Right lobe of liver (tissue), 6 donors: Measurements from ENCODE around the gene MTM1. TPM values are rescaled to one million over a fixed set of nuclear protein-coding genes. Genes with fewer than 3 reads are reported as not detected.
A peak's percentile ranks its signal among the peaks of the same experiment; 100 is the strongest.

Experiments used
- ATAC-seq, 4 donors: fragments of 200-7000 bp; cut with Tn5 transposase; one replicate each; pipeline ENCODE4 v1.9.1; 2020; ENCODE audit warnings: mild to moderate bottlenecking in 4 of 4, moderate library complexity in 4 of 4
- DNase-seq, 3 donors: peaks; one replicate each; pipeline ENCODE4 v3.0.0-alpha.2; 2020
- H3K27ac ChIP-seq, 3 donors: fragments of 200-600 bp; one replicate each; pipeline ENCODE4 v1.8.0; 2022
- H3K27me3 ChIP-seq, 2 donors: fragments of 200-600 bp; one replicate each; pipeline ENCODE4 v1.8.0; 2022
- H3K36me3 ChIP-seq, 4 donors: fragments of 200-600 bp; sonication (generic) in 1 of 4; one replicate each; pipeline versions ENCODE4 v1.5.1 to v1.8.0; 2017 to 2022; ENCODE audit warnings: control low read depth in 1 of 4
- H3K4me1 ChIP-seq, 4 donors: fragments of 200-600 bp; sonication (generic) in 1 of 4; one replicate each; pipeline versions ENCODE4 v1.5.1 to v1.8.0; 2017 to 2022; ENCODE audit warnings: control low read depth in 1 of 4
- H3K4me3 ChIP-seq, 3 donors: fragments of 200-600 bp; one replicate each; pipeline ENCODE4 v1.8.0; 2022
- H3K9me3 ChIP-seq, 4 donors: fragments of 200-600 bp; sonication (generic) in 1 of 4; one replicate each; pipeline versions ENCODE4 v1.5.1 to v1.8.0; 2017 to 2022; ENCODE audit warnings: control low read depth in 1 of 4
- CTCF ChIP-seq, 4 donors: fragments of 200-600 bp in 3 of 4; fragments of 450-650 bp in 1 of 4; IDR thresholded peaks; one replicate each; pipeline versions ENCODE4 v1.5.1 to v1.8.0; 2016 to 2022; ENCODE audit warnings: antibody characterized with exemption in 4 of 4, mild to moderate bottlenecking in 2 of 4
- POLR2A ChIP-seq: fragments of 450-650 bp; IDR thresholded peaks from one replicate; pipeline ENCODE4 v1.6.1; 2017; ENCODE audit warnings: antibody characterized with exemption, mild to moderate bottlenecking
- WGBS: methylation state at CpG from one replicate; pipeline ENCODE4 v1.1.6; 2018; ENCODE audit warnings: low coverage, low lambda C conversion rate; ENCODE audit not compliant: insufficient coverage; ENCODE audit errors: missing lambda C conversion rate; 5-methylcytosine and 5-hydroxymethylcytosine counted together
- intact Hi-C, 2 donors: fragments of 100-400 bp; cut with DNase I; formaldehyde crosslinking; loops; one replicate each; pipeline versions ENCODE4 v1.11.2 to v1.14.1; 2022
- long read RNA-seq: library from polyadenylated mRNA; unstranded; transcript quantifications from one replicate; pipeline ENCODE4 v2.0.0, GENCODE V29; 2019
- total RNA-seq, 6 experiments: library from RNA; depleted of rRNA in 2 of 6; stranded (reverse); fragments of >200 nt in 2 of 6; fragmentation: NEBNext Ultra II Directional in 3 of 6; extraction: Animal tissue kit (Norgen Biotek cat#: 25700) in 3 of 6; gene quantifications; one replicate each; pipeline versions ENCODE4 v1.1.0 to v1.2.4, GENCODE V29; 2016 to 2023
- donor health status: DM: no; HTN: yes; CAD: no.
- donor health status: DM: no; HTN: no; CAD: no.
- donor health status: DM: no; HTN: no; CAD: no.
- donor health status: DM: no; HTN: yes; CAD: no.
- donor health status: DM: no; HTN: yes; CAD: no.

Gene MTM1
- 10 to 100 TPM in 5 of 6 experiments, 1 to 10 TPM in 1; 9.8 to 18.0 (median 13.5) TPM for total RNA-seq
- long read RNA-seq, partial matches to known transcripts, result 0 of 1 reads
- long read RNA-seq, other reads (novel, unspliced or antisense), result 0 of 1 reads

GRCh38 chrX:150568320-150569154, at the start of gene MTM1:
TSS of gene MTM1 (plus strand) at chrX:150568621. CDS start at chrX:150592615, 23,994 bp downstream.
- Histone ChIP-seq H3K9me3 (no peaks in the 10 kb centered on the region), H3K36me3 (no peaks in the 10 kb centered on the region), H3K27ac (peak within 1 kb of the TSS; percentile 75 to 79 (median 77)), H3K27me3 (no peaks in the 10 kb centered on the region), H3K4me1 (peaks cover 0 to 20% (median 2%) of the 10 kb centered on the region in 4 donors), H3K4me3 (peak within 1 kb of the TSS; percentile 57 to 70 (median 62))
- ATAC-seq, result peak; percentile 88 to 94 (median 90)
- peak; percentile 94 to 97 (median 95) for DNase-seq
- intact Hi-C loops, result no loop called here
- WGBS, result 24% methylated on average over 15 of the region's 89 CpGs
- TF ChIP-seq POLR2A (peak; percentile 79), CTCF (IDR thresholded peaks at IDR 0.05) (no peak)

- no peak for ATAC-seq
- Histone ChIP-seq H3K27ac (no peak overlapping the region), H3K36me3 (no peaks in the 10 kb centered on the region), H3K4me3 (no peak overlapping the region), H3K27me3 (no peaks in the 10 kb centered on the region), H3K4me1 (peaks cover 0 to 8% (median 0%) of the 10 kb centered on the region in 4 donors), H3K9me3 (no peaks in the 10 kb centered on the region)
- intact Hi-C loops, result no loop called here
- no peak for TF ChIP-seq CTCF (IDR thresholded peaks at IDR 0.05)
- no peak for TF ChIP-seq POLR2A
- DNase-seq, result no peak
- 61% methylated on average over 2 of the region's 2 CpGs for WGBS
Measured at GRCh38 chrX:150522494-150522893, 45.9 kb upstream of the MTM1 start.

GRCh38 chrX:150525061-150525919, 43.1 kb upstream of the MTM1 start:
- no peak for TF ChIP-seq POLR2A
- TF ChIP-seq CTCF (IDR thresholded peaks at IDR 0.05), result no peak
- intact Hi-C loops, result no loop called here
- DNase-seq, result peak in 2 of 3 donors; percentile 74 to 82
- ATAC-seq, result peak; percentile 42 to 96 (median 76)
- peaks cover 0 to 8% (median 0%) of the 10 kb centered on the region in 4 donors for H3K4me1 ChIP-seq
- H3K36me3 ChIP-seq, result no peaks in the 10 kb centered on the region
- no peaks in the 10 kb centered on the region for H3K27me3 ChIP-seq
- no peak overlapping the region for H3K27ac ChIP-seq
- no peaks in the 10 kb centered on the region for H3K9me3 ChIP-seq
- H3K4me3 ChIP-seq, result no peak overlapping the region
- 18% methylated on average over 3 of the region's 10 CpGs for WGBS

GRCh38 chrX:150526692-150527091, 41.7 kb upstream of the MTM1 start:
- ATAC-seq, result no peak
- WGBS, result 86% methylated on average over 5 of the region's 7 CpGs
- Histone ChIP-seq H3K27me3 (no peaks in the 10 kb centered on the region), H3K4me1 (peaks cover 0 to 8% (median 0%) of the 10 kb centered on the region in 4 donors), H3K4me3 (no peak overlapping the region), H3K36me3 (no peaks in the 10 kb centered on the region), H3K9me3 (no peaks in the 10 kb centered on the region), H3K27ac (no peak overlapping the region)
- intact Hi-C loops, result no loop called here
- DNase-seq, result no peak
- TF ChIP-seq POLR2A (no peak), CTCF (IDR thresholded peaks at IDR 0.05) (no peak)
